ENCODE results near the gene MAPK10.

DNA sequence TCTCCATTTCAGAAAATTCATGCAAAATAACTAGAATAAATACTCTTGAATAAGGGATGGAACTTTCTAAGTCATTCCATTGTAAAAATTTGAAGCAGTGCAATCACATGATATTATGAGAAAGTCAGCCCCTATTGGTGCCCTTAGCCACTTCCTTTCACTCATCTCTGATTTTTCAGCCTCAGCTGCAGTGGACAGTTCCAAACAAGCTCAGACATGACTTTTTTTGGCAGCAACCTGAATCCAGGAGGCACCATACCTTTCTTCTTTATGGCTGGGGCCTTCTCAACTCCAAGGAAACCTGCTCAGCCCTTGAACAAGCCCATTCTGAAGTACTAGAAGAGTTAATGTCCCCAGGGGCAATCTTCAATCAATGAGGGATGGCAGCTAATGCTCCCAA is 40.5 kb downstream of the MAPK10 start:
- no peak for TF ChIP-seq CTCF (IDR thresholded peaks at IDR 0.05)
- no peak for TF ChIP-seq EP300 (IDR thresholded peaks at IDR 0.05)
- no peak for TF ChIP-seq POLR2AphosphoS5 (IDR thresholded peaks at IDR 0.05)
- TF ChIP-seq POLR2A (IDR thresholded peaks at IDR 0.05) = no peak
